ENCODE data around the gene ASB12. TPM values are rescaled to one million over a fixed set of nuclear protein-coding genes. Genes with fewer than 3 reads are reported as not detected.

Gene ASB12
- 0.08 TPM for polyA plus RNA-seq (2013, experiment 1 of 2)
- polyA plus RNA-seq (2013, experiment 2 of 2) = 0.05 TPM

- WGBS = 70% methylated on average over 11 of the region's 17 CpGs
- no peak within 1 kb of the TSS for H2BK15ac ChIP-seq (ENCODE audit: low read depth, poor library complexity, severe bottlenecking)
Measured at GRCh38 chrX:64230123-64230970, at the start of gene ASB12. Gene ASB12 (minus strand): TSS chrX:64230607. CDS start chrX:64225650, 4,957 bp downstream.

DNA sequence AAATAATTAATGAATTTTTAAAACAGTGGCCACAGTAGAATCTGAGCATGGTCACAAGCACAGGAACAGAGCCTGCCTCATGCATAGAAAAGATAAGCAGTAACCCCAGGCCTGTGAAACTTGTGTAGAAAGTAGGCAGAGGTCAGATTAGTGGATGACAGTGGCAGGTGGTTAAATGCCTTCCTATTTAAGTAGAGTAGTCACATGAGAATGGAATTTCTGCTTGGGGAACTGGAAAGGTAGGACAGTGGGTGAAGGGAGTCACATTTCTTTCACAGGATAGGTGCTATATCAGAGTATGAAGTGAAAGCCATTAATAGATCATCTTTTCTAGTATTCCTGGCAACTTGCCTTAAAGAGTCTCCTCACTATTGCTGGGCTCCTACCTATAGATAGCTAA lies 34.9 kb upstream of the ASB12 start:
- Histone ChIP-seq H2AFZ (ENCODE audit: low read depth, low read length) (no peak overlapping the region), H3K36me3 (ENCODE audit: control insufficient read depth in 1 of 2, insufficient read depth in 2 of 2, low read depth in 1 of 2, low read length in 2 of 2) (no peaks in the 10 kb centered on the region), H2BK5ac (ENCODE audit: low read depth, low read length, poor library complexity, severe bottlenecking) (no peak overlapping the region), H3K14ac (ENCODE audit: low read length in 2 of 2) (no peak overlapping the region), H3K4ac (ENCODE audit: low read depth in 1 of 2, low read length in 2 of 2) (no peak overlapping the region), H3K23ac (ENCODE audit: low read length in 2 of 2) (no peak overlapping the region), H2AK5ac (ENCODE audit: low read length, severe bottlenecking) (no peak overlapping the region), H3K27me3 (ENCODE audit: control insufficient read depth in 1 of 2, insufficient read depth in 1 of 2, low read length in 2 of 2) (no peaks in the 10 kb centered on the region), H4K91ac (ENCODE audit: low read length) (no peak overlapping the region), H3K79me1 (replicated peaks; ENCODE audit: low read length, poor library complexity, severe bottlenecking) (no peaks in the 10 kb centered on the region), H3K18ac (ENCODE audit: low read depth in 1 of 2, low read length in 2 of 2) (no peak overlapping the region), H3K4me1 (ENCODE audit: control insufficient read depth, insufficient read depth, low read depth, low read length) (no peaks in the 10 kb centered on the region), H3K9ac (ENCODE audit: low read length) (no peak overlapping the region), H4K8ac (ENCODE audit: low read length) (no peak overlapping the region), H2BK120ac (ENCODE audit: low read depth, low read length) (no peak overlapping the region), H3K27ac (ENCODE audit: low read length, poor library complexity, severe bottlenecking) (no peak overlapping the region), H3K9me3 (ENCODE audit: control insufficient read depth, low read length) (no peaks in the 10 kb centered on the region), H2BK12ac (ENCODE audit: low read length in 2 of 2) (no peak overlapping the region), H2BK15ac (ENCODE audit: low read depth, poor library complexity, severe bottlenecking) (no peak overlapping the region), H3K4me2 (ENCODE audit: low read length, poor library complexity, severe bottlenecking) (no peak overlapping the region), H3K4me3 (ENCODE audit: insufficient read depth in 1 of 2, low read depth in 1 of 2, low read length in 2 of 2) (no peak overlapping the region)
- DNase-seq = no peak

More at GRCh38 chrX:64230123-64230970, at the start of gene ASB12:
- Histone ChIP-seq H3K18ac (ENCODE audit: low read depth in 1 of 2, low read length in 2 of 2) (no peak within 1 kb of the TSS), H2AFZ (ENCODE audit: low read depth, low read length) (no peak within 1 kb of the TSS), H2BK5ac (ENCODE audit: low read depth, low read length, poor library complexity, severe bottlenecking) (no peak within 1 kb of the TSS), H2BK120ac (ENCODE audit: low read depth, low read length) (no peak within 1 kb of the TSS), H3K14ac (ENCODE audit: low read length in 2 of 2) (no peak within 1 kb of the TSS), H3K9me3 (ENCODE audit: control insufficient read depth, low read length) (no peaks in the 10 kb centered on the region), H3K4me2 (ENCODE audit: low read length, poor library complexity, severe bottlenecking) (no peak within 1 kb of the TSS), H3K27me3 (ENCODE audit: control insufficient read depth in 1 of 2, insufficient read depth in 1 of 2, low read length in 2 of 2) (peaks cover 0 to 19% of the 10 kb centered on the region in 2 experiments), H4K91ac (ENCODE audit: low read length) (no peak within 1 kb of the TSS), H3K4me3 (ENCODE audit: insufficient read depth in 1 of 2, low read depth in 1 of 2, low read length in 2 of 2) (no peak within 1 kb of the TSS), H3K27ac (ENCODE audit: low read length, poor library complexity, severe bottlenecking) (no peak within 1 kb of the TSS), H3K4ac (ENCODE audit: low read depth in 1 of 2, low read length in 2 of 2) (no peak within 1 kb of the TSS), H3K9ac (ENCODE audit: low read length) (no peak within 1 kb of the TSS), H2AK5ac (ENCODE audit: low read length, severe bottlenecking) (no peak within 1 kb of the TSS), H3K36me3 (ENCODE audit: control insufficient read depth in 1 of 2, insufficient read depth in 2 of 2, low read depth in 1 of 2, low read length in 2 of 2) (no peaks in the 10 kb centered on the region), H4K8ac (ENCODE audit: low read length) (no peak within 1 kb of the TSS), H3K79me1 (replicated peaks; ENCODE audit: low read length, poor library complexity, severe bottlenecking) (no peaks in the 10 kb centered on the region), H3K4me1 (ENCODE audit: control insufficient read depth, insufficient read depth, low read depth, low read length) (no peaks in the 10 kb centered on the region), H2BK12ac (ENCODE audit: low read length in 2 of 2) (no peak within 1 kb of the TSS), H3K23ac (ENCODE audit: low read length in 2 of 2) (no peak within 1 kb of the TSS)
- DNase-seq = no peak

GRCh38 chrX:64229154-64229553 lies 1.3 kb downstream of the ASB12 start:
- Histone ChIP-seq H2AFZ (ENCODE audit: low read depth, low read length) (no peak overlapping the region), H3K4me1 (ENCODE audit: control insufficient read depth, insufficient read depth, low read depth, low read length) (no peaks in the 10 kb centered on the region), H3K4me2 (ENCODE audit: low read length, poor library complexity, severe bottlenecking) (no peak overlapping the region), H3K36me3 (ENCODE audit: control insufficient read depth in 1 of 2, insufficient read depth in 2 of 2, low read depth in 1 of 2, low read length in 2 of 2) (no peaks in the 10 kb centered on the region), H3K4ac (ENCODE audit: low read depth in 1 of 2, low read length in 2 of 2) (no peak overlapping the region), H3K27ac (ENCODE audit: low read length, poor library complexity, severe bottlenecking) (no peak overlapping the region), H3K23ac (ENCODE audit: low read length in 2 of 2) (no peak overlapping the region), H2BK120ac (ENCODE audit: low read depth, low read length) (no peak overlapping the region), H2BK5ac (ENCODE audit: low read depth, low read length, poor library complexity, severe bottlenecking) (no peak overlapping the region), H4K91ac (ENCODE audit: low read length) (no peak overlapping the region), H2BK12ac (ENCODE audit: low read length in 2 of 2) (no peak overlapping the region), H3K4me3 (ENCODE audit: insufficient read depth in 1 of 2, low read depth in 1 of 2, low read length in 2 of 2) (no peak overlapping the region), H4K8ac (ENCODE audit: low read length) (no peak overlapping the region), H2BK15ac (ENCODE audit: low read depth, poor library complexity, severe bottlenecking) (no peak overlapping the region), H3K9me3 (ENCODE audit: control insufficient read depth, low read length) (no peaks in the 10 kb centered on the region), H3K9ac (ENCODE audit: low read length) (no peak overlapping the region), H3K27me3 (ENCODE audit: control insufficient read depth in 1 of 2, insufficient read depth in 1 of 2, low read length in 2 of 2) (peaks cover 0 to 21% of the 10 kb centered on the region in 2 experiments), H3K14ac (ENCODE audit: low read length in 2 of 2) (no peak overlapping the region), H3K79me1 (replicated peaks; ENCODE audit: low read length, poor library complexity, severe bottlenecking) (no peaks in the 10 kb centered on the region), H3K18ac (ENCODE audit: low read depth in 1 of 2, low read length in 2 of 2) (no peak overlapping the region), H2AK5ac (ENCODE audit: low read length, severe bottlenecking) (no peak overlapping the region)
- no CpG with 5 or more reads among the region's 3 CpGs for WGBS
- DNase-seq = no peak

GRCh38 chrX:64218023-64218422 lies 12.4 kb downstream of the ASB12 start:
- Histone ChIP-seq H3K4me1 (ENCODE audit: control insufficient read depth, insufficient read depth, low read depth, low read length) (no peaks in the 10 kb centered on the region), H3K27me3 (ENCODE audit: control insufficient read depth in 1 of 2, insufficient read depth in 1 of 2, low read length in 2 of 2) (peaks cover 0 to 12% of the 10 kb centered on the region in 2 experiments), H2BK12ac (ENCODE audit: low read length in 2 of 2) (no peak overlapping the region), H2BK5ac (ENCODE audit: low read depth, low read length, poor library complexity, severe bottlenecking) (no peak overlapping the region), H2AK5ac (ENCODE audit: low read length, severe bottlenecking) (no peak overlapping the region), H3K4me2 (ENCODE audit: low read length, poor library complexity, severe bottlenecking) (no peak overlapping the region), H4K8ac (ENCODE audit: low read length) (no peak overlapping the region), H3K4me3 (ENCODE audit: insufficient read depth in 1 of 2, low read depth in 1 of 2, low read length in 2 of 2) (no peak overlapping the region), H3K18ac (ENCODE audit: low read depth in 1 of 2, low read length in 2 of 2) (no peak overlapping the region), H2BK120ac (ENCODE audit: low read depth, low read length) (no peak overlapping the region), H3K23ac (ENCODE audit: low read length in 2 of 2) (no peak overlapping the region), H2BK15ac (ENCODE audit: low read depth, poor library complexity, severe bottlenecking) (no peak overlapping the region), H3K4ac (ENCODE audit: low read depth in 1 of 2, low read length in 2 of 2) (no peak overlapping the region), H3K9me3 (ENCODE audit: control insufficient read depth, low read length) (no peaks in the 10 kb centered on the region), H3K79me1 (replicated peaks; ENCODE audit: low read length, poor library complexity, severe bottlenecking) (no peaks in the 10 kb centered on the region), H3K9ac (ENCODE audit: low read length) (no peak overlapping the region), H3K36me3 (ENCODE audit: control insufficient read depth in 1 of 2, insufficient read depth in 2 of 2, low read depth in 1 of 2, low read length in 2 of 2) (no peaks in the 10 kb centered on the region), H3K14ac (ENCODE audit: low read length in 2 of 2) (no peak overlapping the region), H3K27ac (ENCODE audit: low read length, poor library complexity, severe bottlenecking) (no peak overlapping the region), H2AFZ (ENCODE audit: low read depth, low read length) (no peak overlapping the region), H4K91ac (ENCODE audit: low read length) (no peak overlapping the region)
- WGBS = 94% methylated on average over 4 of the region's 4 CpGs
- DNase-seq = no peak
